Measurements from ENCODE around the gene FAXC. TPM values are rescaled to one million over a fixed set of nuclear protein-coding genes. Genes with fewer than 3 reads are reported as not detected.

FAXC gene
- total and polyA plus RNA-seq, 2 of the 8 experiments (the other 6 are each of a cell fraction or from before 2014, with no cell fraction given), result 23.2 to 29.8 TPM

DNA sequence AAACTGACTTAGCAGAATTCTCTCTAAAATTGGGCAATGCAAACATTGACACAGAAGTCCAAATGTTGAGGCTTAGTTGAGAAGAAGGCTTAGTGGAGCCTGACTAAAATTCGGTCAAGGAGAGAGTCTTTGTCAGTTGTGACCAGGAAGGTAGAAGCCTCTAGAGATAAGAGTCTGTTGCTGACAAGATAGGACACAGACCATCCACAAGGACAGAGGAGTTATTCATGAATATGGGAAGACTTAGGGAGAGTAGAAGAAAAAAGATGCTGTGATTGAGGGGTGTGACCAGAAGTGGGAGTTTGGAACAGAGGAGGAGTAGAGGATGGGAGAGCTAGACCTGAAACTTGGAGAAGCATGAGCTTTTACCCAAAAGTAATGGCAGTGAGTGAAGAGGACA lies 7.2 kb upstream of the FAXC start:
- no peak overlapping the region for H3K56ac ChIP-seq (replicated peaks; ENCODE audit: insufficient read length, low read depth, low read length)
- no peak for TF ChIP-seq SP1 (IDR thresholded peaks at IDR 0.05; ENCODE audit: low read depth, low read length)
- TF ChIP-seq GTF2F1 (IDR thresholded peaks at IDR 0.05; ENCODE audit: borderline replicate concordance, low read depth, low read length), result no peak
- TF ChIP-seq TEAD4 (IDR thresholded peaks at IDR 0.05; ENCODE audit: low read depth, low read length), result no peak
- TF ChIP-seq, protein P1, sequence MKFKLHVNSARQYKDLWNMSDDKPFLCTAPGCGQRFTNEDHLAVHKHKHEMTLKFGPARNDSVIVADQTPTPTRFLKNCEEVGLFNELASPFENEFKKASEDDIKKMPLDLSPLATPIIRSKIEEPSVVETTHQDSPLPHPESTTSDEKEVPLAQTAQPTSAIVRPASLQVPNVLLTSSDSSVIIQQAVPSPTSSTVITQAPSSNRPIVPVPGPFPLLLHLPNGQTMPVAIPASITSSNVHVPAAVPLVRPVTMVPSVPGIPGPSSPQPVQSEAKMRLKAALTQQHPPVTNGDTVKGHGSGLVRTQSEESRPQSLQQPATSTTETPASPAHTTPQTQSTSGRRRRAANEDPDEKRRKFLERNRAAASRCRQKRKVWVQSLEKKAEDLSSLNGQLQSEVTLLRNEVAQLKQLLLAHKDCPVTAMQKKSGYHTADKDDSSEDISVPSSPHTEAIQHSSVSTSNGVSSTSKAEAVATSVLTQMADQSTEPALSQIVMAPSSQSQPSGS (IDR thresholded peaks at IDR 0.05; ENCODE audit: low read length), result no peak
- TF ChIP-seq SUZ12 (IDR thresholded peaks at IDR 0.05; ENCODE audit: low read length), result no peak
- no peak for TF ChIP-seq SAP30 (IDR thresholded peaks at IDR 0.05; ENCODE audit: insufficient read depth, insufficient replicate concordance, low read length)
- no peak for TF ChIP-seq YY1 (IDR thresholded peaks at IDR 0.05; ENCODE audit: low read depth, low read length)
- TF ChIP-seq ATF3 (IDR thresholded peaks at IDR 0.05; ENCODE audit: insufficient read depth, low read depth, low read length), result no peak
- no peak for TF ChIP-seq EZH2 (IDR thresholded peaks at IDR 0.05; ENCODE audit: low read depth, low read length, severe bottlenecking)
- TF ChIP-seq EP300 (IDR thresholded peaks at IDR 0.05; ENCODE audit: borderline replicate concordance in 1 of 2, low read depth in 2 of 2, low read length in 2 of 2), result no peak
- no peak for TF ChIP-seq CTBP2 (IDR thresholded peaks at IDR 0.05; ENCODE audit: borderline replicate concordance, insufficient read depth, insufficient read length, low read length)

More for the DNA sequence above, 7.2 kb upstream of the FAXC start:
- no peak overlapping the region for H2BK5ac ChIP-seq (ENCODE audit: low read depth, low read length)
- no peak overlapping the region for H2AK5ac ChIP-seq (ENCODE audit: low read depth, low read length)
- H3K9me3 ChIP-seq (ENCODE audit: insufficient read depth in 2 of 2, low read depth in 1 of 2, low read length in 1 of 2), result no peaks in the 10 kb centered on the region
- no peak overlapping the region for H3K4me3 ChIP-seq (ENCODE audit: extremely low read depth in 1 of 4, insufficient read depth in 2 of 4, low read depth in 3 of 4, low read length in 4 of 4)
- no peak overlapping the region for H4K8ac ChIP-seq (ENCODE audit: extremely low read depth, insufficient read depth, low read length)
- H3K23me2 ChIP-seq (ENCODE audit: low read depth, low read length), result no peaks in the 10 kb centered on the region
- no peak overlapping the region for H4K5ac ChIP-seq (ENCODE audit: insufficient read length, low read depth, low read length)
- no peak overlapping the region for H2BK12ac ChIP-seq (ENCODE audit: low read depth, low read length)
- no peak overlapping the region for H3K4ac ChIP-seq (replicated peaks; ENCODE audit: insufficient read length, low read depth, low read length)
- CTCF ChIA-PET (ENCODE audit: partially characterized antibody), result interaction anchor here (2.7 kb wide), 1 partner anchor 27 kb away, joined by 8 read pairs; no protein-coding TSS in a partner anchor
- H2BK120ac ChIP-seq (replicated peaks; ENCODE audit: low read depth, low read length), result no peak overlapping the region
- H3K79me1 ChIP-seq (ENCODE audit: low read depth, low read length), result no peaks in the 10 kb centered on the region
- H3K14ac ChIP-seq (ENCODE audit: insufficient read length), result no peak overlapping the region
- DNase-seq (ENCODE audit: low read depth in 1 of 2, low spot score in 2 of 2) (no peak), FAIRE-seq (no peak)
- H3K18ac ChIP-seq (ENCODE audit: extremely low read depth, low read length), result no peak overlapping the region
- H3K27ac ChIP-seq (ENCODE audit: low read depth, low read length), result no peak overlapping the region
- H2AFZ ChIP-seq (ENCODE audit: low read length), result no peak overlapping the region
- H2BK20ac ChIP-seq (ENCODE audit: low read length), result no peak overlapping the region
- no peaks in the 10 kb centered on the region; a peak in 1 of 7 replicates for H3K27me3 ChIP-seq (replicated peaks in 1 of 4; ENCODE audit: control insufficient read depth in 3 of 4, extremely low read depth in 1 of 4, insufficient read depth in 3 of 4, low read length in 3 of 4)
- H3K36me3 ChIP-seq (ENCODE audit: control insufficient read depth in 2 of 4, insufficient read depth in 4 of 4, low read length in 3 of 4), result no peaks in the 10 kb centered on the region
- 79% methylated on average over 1 of the region's 1 CpG; no CpG with 5 or more reads in 1 of the 2 experiments for WGBS, 2 experiments (ENCODE audit: extremely low coverage in 1 of 2, insufficient coverage in 1 of 2, insufficient read length in 1 of 2, insufficient replicate concordance in 2 of 2, low coverage in 1 of 2, low lambda C conversion rate in 2 of 2, missing lambda C conversion rate in 1 of 2)
- H3K79me2 ChIP-seq (ENCODE audit: control insufficient read depth in 1 of 2, insufficient read depth in 2 of 2, low read length in 2 of 2), result no peaks in the 10 kb centered on the region
- no peak overlapping the region for H3K4me2 ChIP-seq (ENCODE audit: insufficient read depth in 1 of 2, low read depth in 2 of 2, low read length in 2 of 2)
- no peaks in the 10 kb centered on the region for H4K20me1 ChIP-seq (replicated peaks in 1 of 2; ENCODE audit: control insufficient read depth in 1 of 2, insufficient read depth in 2 of 2, low read length in 2 of 2)
- no peaks in the 10 kb centered on the region for H3K4me1 ChIP-seq (replicated peaks in 1 of 4; ENCODE audit: control insufficient read depth in 3 of 4, insufficient read depth in 4 of 4, low read length in 3 of 4)
- POLR2A ChIA-PET (ENCODE audit: partially characterized antibody), result no interaction called here
- H4K91ac ChIP-seq (replicated peaks; ENCODE audit: insufficient read length, low read length), result no peak overlapping the region
- H3K23ac ChIP-seq (ENCODE audit: insufficient read length), result no peak overlapping the region
- H2BK15ac ChIP-seq (ENCODE audit: low read length), result no peak overlapping the region
- no peak overlapping the region for H3K9ac ChIP-seq (replicated peaks in 1 of 4; ENCODE audit: extremely low read depth in 1 of 4, low read depth in 3 of 4, low read length in 3 of 4)
